OCI-LY3 (cell line): ENCODE measurements around the gene PIK3AP1.

Source experiments
- CTCF ChIP-seq: fragments of 200-600, 300-600 bp; sonication (generic); IDR thresholded peaks from 2 replicates; pipeline ENCODE4 v1.5.1; 2014; ENCODE audit warnings: antibody characterized with exemption, low read length, low read depth
- EZH2phosphoT487 ChIP-seq: fragments of 200-600 bp; shearing (Covaris generic); IDR thresholded peaks from 2 replicates; pipeline ENCODE4 v1.6.1; 2018; ENCODE audit warnings: antibody characterized with exemption, mixed run types, low read depth

DNA sequence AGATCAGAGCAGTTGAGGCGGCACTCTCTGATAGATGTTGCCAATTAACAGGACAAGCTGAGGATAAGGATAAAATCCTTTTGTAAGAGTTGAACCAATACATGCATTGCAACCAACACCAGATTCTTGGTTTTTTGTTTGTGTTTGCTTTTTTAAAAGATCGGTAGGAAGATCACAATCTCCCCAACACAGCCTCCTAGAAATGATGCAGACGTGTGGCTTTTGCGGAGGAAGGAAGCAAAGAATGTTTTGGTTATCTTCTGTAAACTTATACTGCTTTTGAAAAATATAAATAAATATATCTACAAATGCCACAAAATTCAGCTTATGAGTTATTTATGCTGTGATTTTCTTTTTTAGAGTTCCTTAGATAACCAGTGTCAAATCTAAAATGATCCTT, 35.5 kb downstream of the PIK3AP1 start:
- no peak for TF ChIP-seq CTCF
- TF ChIP-seq EZH2phosphoT487: no peak
